ENCODE measurements around the gene PACS1.

PACS1 gene

DNA sequence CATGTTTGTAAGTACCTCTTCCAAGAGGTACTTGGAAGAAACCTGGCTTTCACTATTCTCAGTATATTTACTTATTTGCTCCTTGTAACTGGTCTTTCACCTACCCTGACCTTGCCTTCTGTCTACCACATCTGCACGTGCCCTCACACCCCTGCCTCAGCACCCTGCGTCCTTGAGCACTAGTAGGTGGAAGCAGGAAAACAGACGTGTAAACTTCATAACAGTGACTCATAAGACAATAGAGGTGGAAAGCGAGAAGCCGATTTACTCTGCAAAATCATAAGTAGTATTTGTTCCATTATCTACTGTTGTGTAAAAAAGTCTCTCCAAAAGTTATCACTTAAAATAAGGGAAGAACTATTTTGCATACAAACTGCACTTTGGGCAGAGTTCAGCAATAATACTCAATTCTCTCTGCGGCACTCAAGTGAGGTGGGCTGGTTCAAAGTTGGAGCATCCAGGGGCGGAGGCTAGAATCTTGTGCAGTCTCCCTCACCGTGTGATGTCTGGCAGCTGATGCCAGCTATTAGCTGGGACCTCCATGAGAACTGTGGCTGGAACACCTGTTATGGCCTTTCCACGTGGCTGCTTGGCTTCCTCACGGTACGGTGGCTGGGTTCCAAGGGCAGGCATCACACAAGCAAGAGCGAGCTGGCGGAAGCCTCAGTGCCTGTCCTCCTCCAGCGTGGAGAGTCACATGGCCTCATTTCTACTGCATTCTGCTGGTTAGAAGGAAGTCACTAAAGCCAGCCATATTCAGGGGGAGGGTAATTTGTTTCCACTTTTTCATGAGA lies 30.4 kb downstream of the PACS1 start:
- DNase-seq (ENCODE audit: low read depth): peak; percentile 54

DNA sequence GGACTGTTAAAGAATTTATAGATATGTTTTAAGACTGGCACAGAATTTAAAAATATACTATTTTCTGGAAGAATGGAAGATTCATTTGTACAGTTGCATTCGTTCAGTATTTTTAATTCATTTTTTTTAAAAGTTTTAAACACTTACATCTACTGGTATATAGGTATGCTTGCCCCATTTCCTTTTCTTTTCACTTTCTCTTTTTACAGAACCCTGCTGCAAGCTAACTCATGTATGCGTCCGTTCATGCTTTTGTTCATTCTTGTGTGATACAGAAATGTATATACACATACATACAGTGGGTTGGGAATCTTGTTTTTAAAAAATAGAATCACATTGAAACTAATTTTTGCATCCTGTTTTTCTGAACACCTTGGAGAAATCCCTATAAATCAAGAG lies 31.0 kb downstream of the PACS1 start:
- DNase-seq (ENCODE audit: low read depth): no peak
- no peak overlapping the region for H3K4me3 ChIP-seq (ENCODE audit: control insufficient read depth, low read depth, low read length)
- TF ChIP-seq, protein P1, sequence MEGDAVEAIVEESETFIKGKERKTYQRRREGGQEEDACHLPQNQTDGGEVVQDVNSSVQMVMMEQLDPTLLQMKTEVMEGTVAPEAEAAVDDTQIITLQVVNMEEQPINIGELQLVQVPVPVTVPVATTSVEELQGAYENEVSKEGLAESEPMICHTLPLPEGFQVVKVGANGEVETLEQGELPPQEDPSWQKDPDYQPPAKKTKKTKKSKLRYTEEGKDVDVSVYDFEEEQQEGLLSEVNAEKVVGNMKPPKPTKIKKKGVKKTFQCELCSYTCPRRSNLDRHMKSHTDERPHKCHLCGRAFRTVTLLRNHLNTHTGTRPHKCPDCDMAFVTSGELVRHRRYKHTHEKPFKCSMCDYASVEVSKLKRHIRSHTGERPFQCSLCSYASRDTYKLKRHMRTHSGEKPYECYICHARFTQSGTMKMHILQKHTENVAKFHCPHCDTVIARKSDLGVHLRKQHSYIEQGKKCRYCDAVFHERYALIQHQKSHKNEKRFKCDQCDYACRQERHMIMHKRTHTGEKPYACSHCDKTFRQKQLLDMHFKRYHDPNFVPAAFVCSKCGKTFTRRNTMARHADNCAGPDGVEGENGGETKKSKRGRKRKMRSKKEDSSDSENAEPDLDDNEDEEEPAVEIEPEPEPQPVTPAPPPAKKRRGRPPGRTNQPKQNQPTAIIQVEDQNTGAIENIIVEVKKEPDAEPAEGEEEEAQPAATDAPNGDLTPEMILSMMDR (conservative IDR thresholded peaks at IDR 0.05; ENCODE audit: control insufficient read depth, insufficient read depth, low read depth, low read length): no peak

More for the DNA sequence above, 30.4 kb downstream of the PACS1 start:
- no peak overlapping the region for H3K4me3 ChIP-seq (ENCODE audit: control insufficient read depth, low read depth, low read length)
- TF ChIP-seq, protein P1 (conservative IDR thresholded peaks at IDR 0.05; ENCODE audit: control insufficient read depth, insufficient read depth, low read depth, low read length): no peak

DNA sequence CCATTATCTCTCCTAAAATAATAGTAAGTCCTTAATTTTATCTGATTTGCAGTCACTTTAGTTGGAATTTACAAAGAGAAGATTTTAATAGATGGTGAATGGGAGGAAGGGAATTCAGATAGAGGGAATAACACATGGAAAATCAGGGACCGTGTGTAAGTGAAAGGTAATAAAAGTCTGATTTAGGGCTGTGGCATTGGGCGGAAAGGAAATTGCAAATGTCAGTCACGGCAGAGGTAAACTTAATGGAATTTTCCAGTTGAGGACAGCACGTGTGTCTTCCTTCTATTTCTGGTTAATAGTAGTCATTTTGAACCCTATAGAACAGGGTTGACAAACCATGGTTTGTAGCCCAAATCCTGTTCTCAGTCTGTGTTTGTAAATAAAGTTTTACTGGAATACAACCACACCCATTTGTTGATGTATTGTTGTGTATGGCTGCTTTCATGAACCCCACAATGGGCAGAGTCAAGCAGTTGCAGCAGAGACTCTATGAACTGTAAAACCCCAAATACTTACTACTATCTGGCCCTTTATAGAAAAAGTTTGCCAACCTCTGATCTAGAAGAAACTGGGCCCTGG lies 34.1 kb downstream of the PACS1 start:
- TF ChIP-seq, protein P1 (conservative IDR thresholded peaks at IDR 0.05; ENCODE audit: control insufficient read depth, insufficient read depth, low read depth, low read length): no peak
- no peak overlapping the region for H3K4me3 ChIP-seq (ENCODE audit: control insufficient read depth, low read depth, low read length)
- no peak for DNase-seq (ENCODE audit: low read depth)

DNA sequence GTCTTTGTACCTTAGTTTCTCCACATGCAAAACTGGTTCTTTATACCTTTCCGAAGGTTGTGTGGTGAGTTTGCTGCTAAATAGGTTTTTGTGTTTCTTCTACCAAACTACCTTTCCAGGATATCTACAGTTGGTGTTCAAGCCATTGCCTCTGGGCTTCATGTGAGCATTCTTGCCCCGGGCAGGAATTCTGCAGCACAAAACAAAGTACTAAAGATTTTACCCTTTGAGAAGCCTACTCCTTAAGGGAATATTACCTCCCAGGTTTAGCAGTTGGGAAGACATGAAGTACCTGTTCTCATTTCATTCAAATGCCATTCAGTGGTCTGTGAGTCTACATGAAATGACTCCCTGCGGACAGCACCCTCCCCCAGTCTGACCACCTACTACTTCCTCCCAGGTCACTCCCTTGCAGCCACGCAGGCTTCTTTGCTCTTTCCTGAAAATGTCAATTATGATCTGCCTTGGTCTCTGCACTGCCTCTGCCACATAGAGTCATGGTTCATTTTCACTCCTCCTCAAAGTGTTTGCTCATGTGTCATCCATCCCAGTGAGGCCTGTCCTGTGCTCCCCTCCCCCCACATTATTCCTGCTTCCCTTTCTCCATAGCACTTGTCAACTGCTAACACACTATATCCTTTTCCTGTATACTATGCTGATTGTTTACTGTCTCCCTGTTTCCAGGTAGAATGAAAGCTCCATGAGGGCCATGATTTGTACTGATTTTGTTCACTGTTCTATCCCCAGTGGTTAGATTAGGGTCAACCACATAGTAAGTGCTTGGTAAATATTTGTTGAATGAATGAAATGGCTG lies 36.9 kb downstream of the PACS1 start:
- DNase-seq (ENCODE audit: low read depth): peak; percentile 46
- TF ChIP-seq, protein P1 (conservative IDR thresholded peaks at IDR 0.05; ENCODE audit: control insufficient read depth, insufficient read depth, low read depth, low read length): no peak
- no peak overlapping the region for H3K4me3 ChIP-seq (ENCODE audit: control insufficient read depth, low read depth, low read length)

DNA sequence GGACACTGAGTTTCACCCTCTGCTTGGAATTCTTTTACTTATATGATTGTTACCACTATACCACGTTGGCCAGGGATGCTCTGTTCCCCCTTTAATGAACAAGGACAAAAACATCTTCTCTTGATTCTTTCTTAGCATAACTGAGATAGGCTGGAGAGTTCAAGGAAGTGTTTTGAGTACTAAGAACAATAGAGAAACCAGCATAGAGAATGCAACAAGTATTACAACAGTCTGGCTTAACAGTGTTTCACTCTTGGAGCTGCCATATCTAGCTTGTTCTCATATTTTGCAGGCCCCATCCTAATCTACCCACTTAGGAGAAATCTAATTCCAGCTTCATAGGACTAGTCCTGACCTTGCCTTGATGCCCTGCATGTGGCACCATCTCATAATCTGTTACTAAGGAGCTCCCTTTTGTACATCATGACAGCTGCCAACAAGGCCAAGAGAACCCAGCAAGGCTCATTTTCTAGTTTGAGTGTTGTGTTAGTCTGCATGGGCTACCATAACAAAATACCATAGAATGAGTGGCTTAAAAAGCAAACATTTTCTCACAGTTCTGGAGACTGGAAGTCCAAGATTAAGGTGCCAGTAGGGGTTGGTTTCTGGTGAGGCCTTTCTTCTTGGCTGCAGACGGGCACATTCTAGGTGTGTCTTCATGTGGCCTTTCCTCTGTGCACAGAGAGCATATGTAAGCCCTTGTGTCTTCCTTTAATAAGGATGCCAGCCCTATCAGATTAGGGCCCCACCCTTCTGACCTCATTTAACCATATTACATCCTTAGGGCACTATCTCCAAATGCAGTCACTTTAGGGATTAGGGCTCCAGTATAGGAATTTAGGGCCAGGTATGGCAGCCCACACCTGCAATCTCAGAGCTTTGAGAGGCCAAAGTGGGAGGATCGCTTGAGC lies 37.8 kb downstream of the PACS1 start:
- TF ChIP-seq, protein P1 (conservative IDR thresholded peaks at IDR 0.05; ENCODE audit: control insufficient read depth, insufficient read depth, low read depth, low read length): no peak
- no peak overlapping the region for H3K4me3 ChIP-seq (ENCODE audit: control insufficient read depth, low read depth, low read length)
- no peak for DNase-seq (ENCODE audit: low read depth)

DNA sequence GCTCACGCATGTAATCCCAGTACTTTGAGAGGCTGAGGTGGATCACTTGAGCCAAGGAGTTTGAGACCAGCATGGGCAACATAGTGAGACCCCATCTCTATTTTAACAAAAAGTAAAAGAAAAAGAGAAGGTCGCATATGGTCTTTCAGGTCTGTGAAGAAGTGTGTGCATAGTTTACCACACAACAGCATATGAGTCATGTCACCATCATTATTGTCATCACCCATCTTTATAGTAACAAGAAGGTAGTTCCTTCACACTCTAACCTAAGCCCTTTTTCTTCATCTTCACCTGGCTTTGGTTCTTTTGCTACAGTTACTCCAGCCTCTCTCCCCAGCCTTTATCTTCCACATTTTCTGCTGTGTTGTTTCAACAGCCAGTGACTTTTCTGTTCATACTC lies 39.2 kb downstream of the PACS1 start:
- TF ChIP-seq, protein P1 (conservative IDR thresholded peaks at IDR 0.05; ENCODE audit: control insufficient read depth, insufficient read depth, low read depth, low read length): no peak

More for the DNA sequence above, 39.2 kb downstream of the PACS1 start:
- DNase-seq (ENCODE audit: low read depth): no peak
- H3K4me3 ChIP-seq (ENCODE audit: control insufficient read depth, low read depth, low read length): no peak overlapping the region

Data from fibroblast of mammary gland (primary cell).